Stimulated activated CD8-positive, alpha-beta memory T cell treated with anti-CD3 and anti-CD28 coated beads, Interleukin-12 subunit alpha, Interleukin-12 subunit beta, amount 100 ng/mL, for 24 hours (primary cell): ENCODE results near the gene CNTNAP4.

Source experiments
- DNase-seq: peaks from one replicate; pipeline ENCODE4 v3.0.0-alpha.2; 2020; ENCODE audit errors: extremely low read depth

The CNTNAP4 gene

GRCh38 chr16:76276745-76277438 is at the start of gene CNTNAP4:
Gene CNTNAP4, plus strand, starts transcription at chr16:76277401. Its CDS starts 262 bp downstream, at chr16:76277663.
- DNase-seq, result no peak

- DNase-seq, result no peak
Measured at GRCh38 chr16:76228546-76229146, 48.6 kb upstream of the CNTNAP4 start.

GRCh38 chr16:76232704-76233103 is 44.5 kb upstream of the CNTNAP4 start:
- DNase-seq, result no peak

GRCh38 chr16:76235025-76235424 is 42.2 kb upstream of the CNTNAP4 start:
- no peak for DNase-seq

DNA sequence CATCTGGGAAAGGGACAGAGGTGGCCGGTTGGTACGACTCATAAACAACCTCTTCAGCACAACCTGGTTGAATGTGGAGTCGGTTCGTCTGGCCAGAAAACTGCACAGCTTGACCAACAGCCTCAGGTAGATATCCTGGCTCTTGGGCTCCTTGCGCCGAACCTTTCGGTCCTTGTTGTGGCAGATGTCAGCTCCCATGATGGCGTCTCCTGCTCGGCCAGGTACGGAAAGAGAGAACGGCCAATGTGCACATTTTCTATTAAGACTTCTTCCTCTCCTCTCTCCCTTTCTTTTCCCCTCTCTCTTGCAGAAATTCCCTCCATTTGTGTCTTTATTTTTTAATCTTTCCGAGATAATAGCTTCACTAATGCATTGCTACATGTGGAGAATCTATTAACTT is 41.8 kb upstream of the CNTNAP4 start:
- no peak for DNase-seq

GRCh38 chr16:76237471-76237870 is 39.7 kb upstream of the CNTNAP4 start:
- DNase-seq, result no peak

DNA sequence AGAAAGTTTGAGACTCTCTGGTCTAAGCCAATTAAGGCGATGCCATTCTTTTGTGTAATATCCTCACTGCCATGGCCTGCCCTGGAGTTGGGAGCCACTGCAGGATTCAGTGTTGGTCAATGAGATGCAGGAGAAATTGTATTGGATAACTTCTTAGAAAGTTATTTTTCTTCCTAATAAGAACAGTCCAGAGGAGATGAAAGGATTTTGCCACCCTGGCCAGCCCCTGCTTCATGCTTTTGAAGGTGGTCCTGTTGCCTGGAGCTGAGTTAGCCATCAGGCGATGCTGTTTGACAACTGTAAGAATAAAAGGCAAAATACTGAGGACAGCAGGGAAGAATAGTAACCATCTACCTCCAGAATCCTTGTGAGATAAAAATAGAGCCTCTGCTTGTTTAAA is 35.4 kb upstream of the CNTNAP4 start:
- no peak for DNase-seq

- DNase-seq, result no peak
Measured at GRCh38 chr16:76243620-76244019, 33.6 kb upstream of the CNTNAP4 start.

DNA sequence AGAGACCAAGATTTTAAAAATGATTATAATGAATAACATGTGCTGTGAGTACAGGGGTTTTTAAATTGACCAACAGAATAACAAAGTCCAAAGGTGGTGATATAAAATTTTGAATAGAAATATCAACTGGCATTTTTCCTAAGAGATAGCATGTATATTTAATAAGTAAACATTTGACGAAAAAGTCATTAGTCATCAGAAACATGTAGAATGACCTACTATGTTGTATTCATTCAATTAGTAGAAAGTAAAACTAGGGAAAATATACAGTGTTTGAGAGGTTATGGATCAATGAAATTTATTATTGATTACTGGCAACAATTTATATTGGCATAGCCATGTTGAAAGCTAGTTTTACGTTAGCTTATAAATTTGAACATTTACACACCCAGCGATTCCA is 30.6 kb upstream of the CNTNAP4 start:
- DNase-seq, result no peak

- DNase-seq, result no peak
Measured at GRCh38 chr16:76265434-76266045, 11.7 kb upstream of the CNTNAP4 start.

DNA sequence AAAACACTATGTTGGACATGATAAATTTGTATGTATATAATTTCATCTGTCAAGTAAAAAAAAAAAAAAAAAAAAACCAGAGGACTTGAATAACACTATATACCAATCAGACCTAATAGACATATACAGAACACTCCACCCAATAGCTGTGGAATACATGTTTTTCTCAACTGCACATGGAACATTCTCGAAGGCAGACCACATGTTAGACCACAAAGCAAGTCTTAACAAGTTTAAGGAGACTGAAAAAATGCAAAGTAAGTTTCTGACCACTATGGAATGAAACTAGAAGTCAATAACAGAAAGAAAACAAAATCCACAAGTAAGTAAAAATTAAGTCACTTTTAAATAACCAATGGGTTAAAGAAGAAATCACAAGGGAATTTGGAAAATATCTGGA is 8.4 kb upstream of the CNTNAP4 start:
- no peak for DNase-seq

DNA sequence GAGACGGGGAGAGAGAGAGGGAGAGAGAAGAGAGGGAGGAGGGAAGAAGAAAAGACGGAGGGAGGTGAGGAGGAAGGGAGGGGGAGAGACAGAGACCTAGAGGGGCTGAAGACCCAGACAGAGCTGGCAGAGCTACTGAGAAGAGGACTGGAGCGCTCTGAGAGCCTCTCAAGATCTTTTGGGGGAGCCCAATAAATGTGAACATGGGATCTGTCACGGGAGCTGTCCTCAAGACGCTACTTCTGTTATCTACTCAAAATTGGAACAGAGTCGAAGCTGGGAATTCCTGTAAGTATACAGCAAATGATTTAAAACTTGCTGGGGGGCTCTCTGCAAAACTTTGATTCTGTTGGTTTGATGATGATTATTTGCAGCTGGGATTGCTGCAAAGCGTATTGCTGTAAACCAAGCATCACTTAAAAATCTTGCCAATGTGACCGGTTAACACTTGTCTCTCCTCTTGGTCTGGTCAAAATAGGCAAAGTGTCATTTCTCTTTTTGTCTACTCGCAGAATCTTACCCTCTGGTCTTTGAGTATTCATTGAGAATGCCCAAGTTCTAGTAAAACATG is 344 bp downstream of the CNTNAP4 start:
- DNase-seq, result no peak

GRCh38 chr16:76278086-76278485 is 885 bp downstream of the CNTNAP4 start:
- no peak for DNase-seq

DNA sequence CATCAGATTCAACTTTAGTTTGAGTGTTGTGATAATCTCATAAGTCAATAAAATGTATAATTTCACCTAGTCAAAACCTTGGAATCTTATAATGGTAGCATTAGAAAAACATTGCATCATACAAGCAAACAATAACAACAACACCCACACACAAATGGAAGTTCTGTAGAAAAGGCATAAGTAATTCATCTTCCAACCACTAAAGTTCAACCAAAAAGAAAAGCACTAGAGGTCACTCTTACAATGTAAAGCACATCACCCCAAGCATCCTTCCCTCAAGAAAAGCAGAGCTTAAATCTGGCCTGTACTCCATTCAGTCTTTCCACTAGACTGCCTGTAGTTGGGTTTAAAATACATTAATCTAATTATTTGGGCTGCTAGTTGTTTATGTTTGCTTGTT is 1.8 kb downstream of the CNTNAP4 start:
- DNase-seq, result no peak

DNA sequence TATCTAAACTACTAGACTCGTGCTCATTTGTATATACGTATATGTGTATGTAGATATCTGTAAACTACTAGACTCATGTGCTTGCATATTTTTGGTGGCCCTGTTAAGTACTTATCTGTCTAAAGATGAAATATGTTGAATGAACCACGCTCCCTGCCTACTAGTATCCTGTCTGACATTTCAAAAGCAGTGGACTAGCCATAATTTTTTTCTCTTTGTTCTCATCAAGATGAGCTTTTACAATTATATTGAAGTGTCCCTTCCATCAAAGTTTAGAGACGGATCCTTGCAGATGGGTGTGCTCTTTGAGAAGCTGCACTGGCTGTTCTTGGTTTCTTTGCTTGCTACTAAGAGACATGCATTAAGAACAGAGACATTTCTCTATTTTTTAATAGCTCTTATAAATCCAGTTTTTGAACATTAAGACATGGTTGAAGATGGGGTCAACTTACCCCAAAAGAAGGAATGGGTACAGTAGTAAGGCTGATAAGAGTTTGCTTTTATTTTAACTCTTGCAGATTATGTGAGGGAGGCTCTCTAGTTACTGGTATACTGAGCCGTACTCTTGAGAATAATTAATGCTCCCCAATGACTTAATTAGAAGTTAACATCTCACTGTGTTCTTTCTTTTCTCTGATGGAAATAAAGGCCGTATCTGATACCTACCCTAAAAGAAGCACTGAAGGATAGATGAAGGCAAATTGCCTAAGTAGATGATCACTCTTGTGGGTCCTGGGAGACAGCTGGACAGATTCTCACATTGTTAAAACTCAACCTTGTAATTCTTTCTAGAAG is 3.4 kb downstream of the CNTNAP4 start:
- no peak for DNase-seq

DNA sequence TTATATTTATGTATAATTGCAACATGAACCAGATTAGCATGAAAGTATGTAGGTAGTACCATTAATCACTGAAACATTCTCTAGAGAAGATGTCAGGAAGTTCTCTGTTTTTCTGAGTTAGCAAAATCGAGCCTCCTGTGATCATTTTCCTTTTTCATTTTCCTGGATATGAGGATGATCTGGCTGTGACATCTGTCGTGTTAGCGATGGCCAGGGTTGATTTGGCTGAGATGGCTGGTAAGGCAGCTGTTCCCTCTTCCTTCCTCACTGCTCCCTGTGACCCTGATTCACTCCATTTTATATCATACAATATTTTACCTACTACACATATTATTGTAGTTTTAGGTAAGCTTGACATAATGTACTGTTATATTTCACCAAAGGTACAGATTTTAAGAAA is 10.3 kb downstream of the CNTNAP4 start:
- no peak for DNase-seq

DNA sequence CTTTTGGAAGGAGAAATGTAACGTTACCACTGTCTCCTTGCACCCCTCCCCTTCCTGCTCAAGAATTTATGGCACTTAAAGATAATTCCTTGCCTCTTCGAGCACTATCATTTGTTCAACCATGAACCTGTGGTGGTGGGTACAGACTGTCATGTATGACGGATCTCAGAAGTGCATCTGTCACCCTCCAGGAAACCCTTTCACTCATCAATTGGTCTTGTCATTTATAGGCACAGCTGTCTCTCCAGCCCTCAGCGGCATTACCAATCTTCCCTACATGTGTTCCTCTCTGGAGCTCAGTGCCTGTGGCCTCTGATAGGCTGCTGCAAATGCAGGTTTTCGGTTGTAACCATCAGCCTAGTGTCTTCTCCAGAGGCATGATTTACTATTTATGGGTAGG is 15.0 kb downstream of the CNTNAP4 start:
- no peak for DNase-seq

- DNase-seq, result no peak
Measured at GRCh38 chr16:76293980-76294379, 16.8 kb downstream of the CNTNAP4 start.

DNA sequence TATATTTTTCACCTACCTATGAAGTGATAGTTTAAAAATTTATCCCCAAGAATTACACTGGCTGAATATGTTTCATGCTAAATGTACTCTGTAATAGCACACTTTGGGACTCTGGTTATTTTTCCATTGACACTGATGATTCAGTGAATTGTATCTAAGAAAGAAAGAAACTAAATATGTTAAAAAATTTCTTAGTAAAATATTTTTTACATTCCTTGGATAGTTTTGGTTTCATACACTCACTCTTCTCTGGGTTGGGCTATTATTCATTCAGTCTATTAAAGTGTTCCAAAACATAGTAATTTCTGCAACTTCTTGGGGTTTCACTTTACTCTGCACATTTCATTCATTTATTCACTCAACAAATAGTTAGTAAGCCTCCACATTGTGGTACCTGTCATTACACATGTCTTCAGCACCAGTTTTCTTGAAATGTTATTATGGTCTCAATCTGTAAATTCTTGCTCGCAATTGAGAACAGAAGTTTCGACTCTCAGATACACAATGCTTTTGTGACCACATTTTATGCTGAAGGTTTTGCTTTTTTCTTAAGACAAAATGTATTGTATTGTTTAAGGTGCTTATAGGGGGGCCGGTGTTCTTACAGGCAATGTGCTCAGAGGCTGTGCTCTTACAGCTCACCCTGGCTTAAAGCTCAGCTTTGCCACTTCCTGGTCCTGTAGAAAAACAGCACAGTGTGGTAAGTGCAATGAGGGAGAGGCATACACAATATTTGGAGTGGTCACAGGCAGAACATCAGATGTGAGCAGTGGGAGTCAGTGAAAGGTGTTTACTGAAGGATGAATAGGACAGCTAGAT is 17.4 kb downstream of the CNTNAP4 start:
- no peak for DNase-seq

- no peak for DNase-seq
Measured at GRCh38 chr16:76297941-76298340, 20.7 kb downstream of the CNTNAP4 start.

- DNase-seq, result no peak
Measured at GRCh38 chr16:76303637-76304314, 26.6 kb downstream of the CNTNAP4 start.
